B cell (primary cell): ENCODE measurements around the gene PPIP5K2.

Experiments
- EZH2 ChIP-seq: IDR thresholded peaks from 2 replicates; pipeline ENCODE4 v1.6.1; 2012; ENCODE audit warnings: borderline replicate concordance, low read depth, mild to moderate bottlenecking, moderate library complexity, low read length; ENCODE audit not compliant: insufficient read depth, poor library complexity, severe bottlenecking
- TF ChIP-seq, protein P1 (sequence below): fragments of 200-600 bp; IDR thresholded peaks from one replicate; pipeline ENCODE4 v1.8.0; 2022; ENCODE audit warnings: antibody characterized with exemption, mild to moderate bottlenecking

DNA sequence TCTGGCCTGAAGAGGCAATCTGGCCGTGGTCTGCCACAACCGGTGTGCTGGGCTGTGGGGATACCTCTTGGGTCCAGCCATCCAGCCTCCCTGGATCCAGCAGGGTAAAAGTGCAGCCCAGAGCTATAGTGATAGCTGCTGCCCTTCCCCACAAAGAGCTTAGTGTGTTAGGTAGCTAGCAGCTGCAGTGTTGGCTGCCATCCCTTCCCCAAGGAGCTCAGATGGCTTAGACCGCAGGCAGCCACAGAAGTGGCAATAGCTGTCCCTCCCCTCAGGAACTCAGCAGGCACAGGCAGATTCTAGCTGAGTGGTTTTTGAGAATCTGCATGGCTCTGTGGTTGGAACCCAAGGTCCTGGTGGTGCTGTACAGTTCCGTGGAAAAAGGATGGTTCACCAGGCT is 40.3 kb upstream of the PPIP5K2 start:
- TF ChIP-seq, protein P1, sequence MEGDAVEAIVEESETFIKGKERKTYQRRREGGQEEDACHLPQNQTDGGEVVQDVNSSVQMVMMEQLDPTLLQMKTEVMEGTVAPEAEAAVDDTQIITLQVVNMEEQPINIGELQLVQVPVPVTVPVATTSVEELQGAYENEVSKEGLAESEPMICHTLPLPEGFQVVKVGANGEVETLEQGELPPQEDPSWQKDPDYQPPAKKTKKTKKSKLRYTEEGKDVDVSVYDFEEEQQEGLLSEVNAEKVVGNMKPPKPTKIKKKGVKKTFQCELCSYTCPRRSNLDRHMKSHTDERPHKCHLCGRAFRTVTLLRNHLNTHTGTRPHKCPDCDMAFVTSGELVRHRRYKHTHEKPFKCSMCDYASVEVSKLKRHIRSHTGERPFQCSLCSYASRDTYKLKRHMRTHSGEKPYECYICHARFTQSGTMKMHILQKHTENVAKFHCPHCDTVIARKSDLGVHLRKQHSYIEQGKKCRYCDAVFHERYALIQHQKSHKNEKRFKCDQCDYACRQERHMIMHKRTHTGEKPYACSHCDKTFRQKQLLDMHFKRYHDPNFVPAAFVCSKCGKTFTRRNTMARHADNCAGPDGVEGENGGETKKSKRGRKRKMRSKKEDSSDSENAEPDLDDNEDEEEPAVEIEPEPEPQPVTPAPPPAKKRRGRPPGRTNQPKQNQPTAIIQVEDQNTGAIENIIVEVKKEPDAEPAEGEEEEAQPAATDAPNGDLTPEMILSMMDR, result no peak
- TF ChIP-seq EZH2, result no peak
